ENCODE data around the gene PYGM.

GRCh38 chr11:64745521-64746328 lies 14.0 kb downstream of the PYGM start:
- TF ChIP-seq IRF1 (CRISPR knock-in tag; IDR thresholded peaks at IDR 0.05) (no peak), CTCF (IDR thresholded peaks at IDR 0.05) (no peak), HMGXB4 (CRISPR knock-in tag; IDR thresholded peaks at IDR 0.05) (0 out of 2 replicates have a peak, but pooled peaks have one; percentile 6), ZSCAN18 (CRISPR knock-in tag; IDR thresholded peaks at IDR 0.05) (no peak), E2F4 (CRISPR knock-in tag; IDR thresholded peaks at IDR 0.05; ENCODE audit: borderline replicate concordance, low read depth) (no peak), E2F5 (CRISPR knock-in tag; IDR thresholded peaks at IDR 0.05) (no peak), E2F1 (CRISPR knock-in tag; IDR thresholded peaks at IDR 0.05) (no peak), CBFB (CRISPR knock-in tag; IDR thresholded peaks at IDR 0.05; ENCODE audit: low read depth) (no peak)
